HG02678 (cell line): ENCODE measurements around the gene CHD9.
"Not testable (repeated sequence)": the region's sequence is repeated elsewhere in the genome, so short reads cannot be mapped to it uniquely, and the experiment has no call there.

Source experiments
- ATAC-seq: cut with Tn5 transposase; IDR thresholded peaks from one replicate; pipeline ENCODE4 v1.9.1; 2021; ENCODE audit warnings: mild to moderate bottlenecking, moderate library complexity; ENCODE audit not compliant: unreplicated experiment

Gene CHD9

GRCh38 chr16:53048139-53048915 is 6.5 kb upstream of the CHD9 start:
- ATAC-seq = no peak

- ATAC-seq = not testable (repeated sequence)
These were observed 3.5 kb upstream of the CHD9 start for GRCh38 chr16:53051255-53051654.

- no peak for ATAC-seq
These were observed 2.0 kb upstream of the CHD9 start, which contains the start of gene CHD9NB for GRCh38 chr16:53052519-53053501. TSS of gene CHD9NB (minus strand) at chr16:53052897. CDS start at chr16:53044158, 8,739 bp downstream.

- ATAC-seq = peak; percentile 20
These were observed 673 bp upstream of the CHD9 start for GRCh38 chr16:53053967-53054669.

- no peak for ATAC-seq
These were observed 975 bp downstream of the CHD9 start for GRCh38 chr16:53055541-53056391.

GRCh38 chr16:53056392-53056881 is 1.6 kb downstream of the CHD9 start:
- ATAC-seq = no peak

- ATAC-seq = no peak
These were observed 2.9 kb downstream of the CHD9 start for GRCh38 chr16:53057658-53058057.

- no peak for ATAC-seq
These were observed 3.6 kb downstream of the CHD9 start for GRCh38 chr16:53058441-53058840.

GRCh38 chr16:53058882-53059281 is 4.1 kb downstream of the CHD9 start:
- no peak for ATAC-seq

- no peak for ATAC-seq
These were observed 4.9 kb downstream of the CHD9 start for GRCh38 chr16:53059672-53060071.

GRCh38 chr16:53061256-53061655 is 6.5 kb downstream of the CHD9 start:
- no peak for ATAC-seq

- ATAC-seq = peak; percentile 82
These were observed 6.9 kb downstream of the CHD9 start for GRCh38 chr16:53061701-53062159.

GRCh38 chr16:53064081-53064578 is 9.3 kb downstream of the CHD9 start:
- ATAC-seq = no peak

GRCh38 chr16:53065461-53066061 is 10.8 kb downstream of the CHD9 start:
- no peak for ATAC-seq

- no peak for ATAC-seq
These were observed 12.9 kb downstream of the CHD9 start for GRCh38 chr16:53067675-53068074.

GRCh38 chr16:53068423-53068833 is 13.6 kb downstream of the CHD9 start:
- peak; percentile 56 for ATAC-seq

GRCh38 chr16:53069772-53070171 is 15.0 kb downstream of the CHD9 start:
- ATAC-seq = no peak

GRCh38 chr16:53071748-53072301 is 17.0 kb downstream of the CHD9 start:
- peak; percentile 66 for ATAC-seq

- ATAC-seq = no peak
These were observed 18.2 kb downstream of the CHD9 start for GRCh38 chr16:53073022-53073421.
